Epithelial cell of esophagus (primary cell): ENCODE data around the gene ZNF614.
"Not testable (repeated sequence)": the region's sequence is repeated elsewhere in the genome, so short reads cannot be mapped to it uniquely, and the experiment has no call there.

Source experiments
- DNase-seq: peaks from one replicate; pipeline ENCODE4 v3.0.0; 2010; ENCODE audit warnings: low read depth
- H3K4me3 ChIP-seq: 2 replicates; pipeline ENCODE4 v1.5.1; 2011; ENCODE audit warnings: mild to moderate bottlenecking, low read length, control low read depth
- CTCF ChIP-seq: IDR thresholded peaks from 2 replicates; pipeline ENCODE4 v1.5.1; 2011; ENCODE audit warnings: low read depth, mild to moderate bottlenecking, low read length, control low read depth, inconsistent platforms; ENCODE audit not compliant: insufficient read depth; ENCODE audit errors: missing control alignments

ZNF614 gene

GRCh38 chr19:52028027-52028779 is at the start of gene ZNF614:
Gene ZNF614, minus strand, starts transcription at chr19:52028379. Its CDS starts 2,634 bp downstream, at chr19:52025745.
- DNase-seq, result peak; percentile 91
- no peak for TF ChIP-seq CTCF
- H3K4me3 ChIP-seq, result peak within 1 kb of the TSS; percentile 95

GRCh38 chr19:52070496-52070895 is 42.3 kb upstream of the ZNF614 start:
- no peak overlapping the region for H3K4me3 ChIP-seq
- peak; percentile 87 for DNase-seq
- TF ChIP-seq CTCF, result no peak

DNA sequence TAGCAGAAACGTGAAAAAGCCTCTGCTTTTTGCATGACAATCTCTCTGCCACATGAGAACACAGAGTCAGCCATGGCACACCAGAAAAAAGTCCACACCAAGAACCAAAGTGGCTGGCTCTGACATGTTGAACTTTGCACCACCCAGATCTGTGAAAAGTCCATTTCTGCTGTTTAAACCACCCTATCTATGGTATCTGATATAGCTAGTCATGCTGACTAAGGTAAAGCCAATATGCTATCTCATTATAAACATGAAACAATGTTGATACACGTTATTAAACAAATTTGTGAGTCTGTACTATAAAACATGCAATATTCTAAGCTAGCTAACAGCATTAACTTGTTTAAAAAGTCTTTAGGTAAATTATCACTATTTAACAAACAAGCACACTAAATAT is 41.5 kb upstream of the ZNF614 start:
- no peak for DNase-seq
- no peak for TF ChIP-seq CTCF
- no peak overlapping the region for H3K4me3 ChIP-seq

DNA sequence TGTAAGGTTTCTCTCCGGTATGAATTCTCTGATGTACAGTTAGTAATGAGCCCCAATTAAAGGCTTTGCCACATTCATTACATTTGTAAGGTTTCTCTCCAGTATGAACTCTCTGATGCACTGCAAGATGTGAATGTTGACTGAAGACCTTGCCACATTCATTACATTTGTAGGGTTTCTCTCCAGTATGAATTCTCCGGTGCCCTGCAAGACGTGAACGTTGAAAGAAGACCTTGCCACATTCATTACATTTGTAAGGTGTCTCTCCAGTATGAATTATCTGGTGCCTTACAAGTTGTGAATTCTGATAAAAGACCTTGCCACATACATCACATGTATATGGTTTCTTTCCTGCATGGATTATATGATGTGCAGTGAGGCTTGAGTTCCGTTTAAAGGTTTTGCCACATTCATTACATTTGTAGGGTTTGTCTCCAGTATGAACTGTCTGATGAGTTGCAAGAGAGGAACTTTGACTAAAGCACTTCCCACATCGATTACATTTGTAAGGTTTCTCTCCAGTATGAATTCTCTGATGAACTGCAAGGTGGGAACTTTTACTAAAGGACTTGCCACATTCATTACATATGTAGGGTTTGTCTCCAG is 38.2 kb upstream of the ZNF614 start:
- no peak for DNase-seq
- H3K4me3 ChIP-seq, result no peak overlapping the region
- TF ChIP-seq CTCF, result no peak

- TF ChIP-seq CTCF, result no peak
- no peak overlapping the region for H3K4me3 ChIP-seq
- no peak for DNase-seq
Measured at GRCh38 chr19:52065399-52065798, 37.2 kb upstream of the ZNF614 start.

DNA sequence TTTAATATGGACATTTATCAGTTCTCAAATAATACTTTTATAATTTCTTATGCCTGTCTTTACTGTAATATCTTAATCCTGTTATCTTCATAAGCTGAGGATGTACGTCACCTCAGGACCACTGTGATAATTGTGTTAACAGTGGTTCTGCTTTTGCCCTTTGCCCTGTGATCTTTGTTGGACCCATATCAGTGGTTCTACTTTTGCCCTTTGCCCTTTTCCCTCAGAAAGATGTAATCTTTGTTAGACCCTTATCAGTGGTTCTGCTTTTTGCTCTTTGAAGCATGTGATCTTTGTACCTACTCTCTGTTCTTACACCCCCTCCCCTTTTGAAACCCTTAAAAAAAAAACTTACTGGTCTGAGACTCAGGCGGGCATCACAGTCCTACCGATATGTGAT is 28.3 kb upstream of the ZNF614 start:
- H3K4me3 ChIP-seq, DNase-seq: not testable (repeated sequence)

GRCh38 chr19:52051736-52052135 is 23.6 kb upstream of the ZNF614 start:
- not testable (repeated sequence) for H3K4me3 ChIP-seq
- DNase-seq, result peak; percentile 77
